ENCODE data around the gene ZDHHC3.

ZDHHC3 gene

GRCh38 chr3:44923632-44924456 is 52.1 kb downstream of the ZDHHC3 start:
- no peak for TF ChIP-seq EZH2phosphoT487 (IDR thresholded peaks at IDR 0.05; ENCODE audit: low read length)
- no peak for TF ChIP-seq EZH2 (optimal IDR thresholded peaks at IDR 0.05; ENCODE audit: low read depth, low read length)
- no peak for TF ChIP-seq CTCF (IDR thresholded peaks at IDR 0.05; ENCODE audit: low read length)
- Histone ChIP-seq H3F3A (ENCODE audit: insufficient read depth, low read length) (no peaks in the 10 kb centered on the region), H3K9ac (ENCODE audit: low read length) (no peak overlapping the region), H4K20me1 (ENCODE audit: insufficient read depth, low read length) (no peaks in the 10 kb centered on the region), H3K27me3 (replicated peaks; ENCODE audit: insufficient read depth, low read length) (no peaks in the 10 kb centered on the region), H3K9me3 (replicated peaks; ENCODE audit: insufficient read depth, low read length) (no peaks in the 10 kb centered on the region), H3K27ac (ENCODE audit: low read length) (no peak overlapping the region), H3K9me2 (replicated peaks; ENCODE audit: insufficient read depth, low read length) (no peaks in the 10 kb centered on the region), H3K79me2 (ENCODE audit: low read length) (no peaks in the 10 kb centered on the region), H3K4me3 (ENCODE audit: low read length) (no peak overlapping the region), H2AFZ (ENCODE audit: low read length) (no peak overlapping the region), H3K36me3 (replicated peaks; ENCODE audit: insufficient read depth, low read length) (no peaks in the 10 kb centered on the region), H3K4me2 (ENCODE audit: low read depth, low read length) (no peak overlapping the region), H3K4me1 (ENCODE audit: low read length) (no peaks in the 10 kb centered on the region)
- DNase-seq: no peak

- no peaks in the 10 kb centered on the region for H3K9me3 ChIP-seq (replicated peaks; ENCODE audit: insufficient read depth, low read length)
- H4K20me1 ChIP-seq (ENCODE audit: insufficient read depth, low read length): no peaks in the 10 kb centered on the region
- H3K9ac ChIP-seq (ENCODE audit: low read length): no peak overlapping the region
- no peak for TF ChIP-seq CTCF (IDR thresholded peaks at IDR 0.05; ENCODE audit: low read length)
- TF ChIP-seq EZH2phosphoT487 (IDR thresholded peaks at IDR 0.05; ENCODE audit: low read length): no peak
- TF ChIP-seq EZH2 (optimal IDR thresholded peaks at IDR 0.05; ENCODE audit: low read depth, low read length): no peak
- no peaks in the 10 kb centered on the region for H3K9me2 ChIP-seq (replicated peaks; ENCODE audit: insufficient read depth, low read length)
- H3K4me1 ChIP-seq (ENCODE audit: low read length): no peaks in the 10 kb centered on the region
- no peak overlapping the region for H3K4me3 ChIP-seq (ENCODE audit: low read length)
- H3F3A ChIP-seq (ENCODE audit: insufficient read depth, low read length): no peaks in the 10 kb centered on the region
- H3K4me2 ChIP-seq (ENCODE audit: low read depth, low read length): no peak overlapping the region
- H3K36me3 ChIP-seq (replicated peaks; ENCODE audit: insufficient read depth, low read length): no peaks in the 10 kb centered on the region
- no peaks in the 10 kb centered on the region for H3K79me2 ChIP-seq (ENCODE audit: low read length)
- H3K27ac ChIP-seq (ENCODE audit: low read length): no peak overlapping the region
- no peak for DNase-seq
- no peak overlapping the region for H2AFZ ChIP-seq (ENCODE audit: low read length)
- no peaks in the 10 kb centered on the region for H3K27me3 ChIP-seq (replicated peaks; ENCODE audit: insufficient read depth, low read length)
Measured at GRCh38 chr3:44920081-44920480, 55.9 kb downstream of the ZDHHC3 start.

DNA sequence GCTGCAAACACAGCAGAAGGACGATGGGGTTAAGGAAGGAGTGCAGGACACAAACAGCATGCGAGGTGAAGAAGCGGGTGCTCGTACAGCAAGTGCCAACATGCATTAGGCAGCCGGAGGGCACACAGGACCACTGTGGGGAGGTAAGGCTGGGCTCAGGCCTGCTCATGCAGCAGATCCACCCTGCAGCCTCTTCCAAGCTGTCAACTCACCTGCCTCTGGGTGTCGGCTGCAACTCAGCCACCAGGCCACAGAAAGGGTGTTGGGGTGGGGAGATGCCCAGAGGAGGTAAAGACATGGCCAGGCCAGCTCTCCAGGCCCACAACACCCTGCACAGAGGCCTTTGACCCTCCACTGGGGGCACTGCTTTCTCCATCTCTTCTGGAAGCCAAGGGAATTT is 57.4 kb downstream of the ZDHHC3 start:
- TF ChIP-seq CTCF (IDR thresholded peaks at IDR 0.05; ENCODE audit: low read length): no peak
- TF ChIP-seq EZH2 (optimal IDR thresholded peaks at IDR 0.05; ENCODE audit: low read depth, low read length): no peak
- TF ChIP-seq EZH2phosphoT487 (IDR thresholded peaks at IDR 0.05; ENCODE audit: low read length): no peak

More for the DNA sequence above, 57.4 kb downstream of the ZDHHC3 start:
- Histone ChIP-seq H3K4me1 (ENCODE audit: low read length) (no peaks in the 10 kb centered on the region), H3K4me2 (ENCODE audit: low read depth, low read length) (no peak overlapping the region), H3K9me3 (replicated peaks; ENCODE audit: insufficient read depth, low read length) (no peaks in the 10 kb centered on the region), H4K20me1 (ENCODE audit: insufficient read depth, low read length) (no peaks in the 10 kb centered on the region), H3K27ac (ENCODE audit: low read length) (no peak overlapping the region), H3K27me3 (replicated peaks; ENCODE audit: insufficient read depth, low read length) (no peaks in the 10 kb centered on the region), H2AFZ (ENCODE audit: low read length) (no peak overlapping the region), H3F3A (ENCODE audit: insufficient read depth, low read length) (no peaks in the 10 kb centered on the region), H3K36me3 (replicated peaks; ENCODE audit: insufficient read depth, low read length) (no peaks in the 10 kb centered on the region), H3K4me3 (ENCODE audit: low read length) (no peak overlapping the region), H3K9ac (ENCODE audit: low read length) (no peak overlapping the region), H3K9me2 (replicated peaks; ENCODE audit: insufficient read depth, low read length) (no peaks in the 10 kb centered on the region), H3K79me2 (ENCODE audit: low read length) (no peaks in the 10 kb centered on the region)
- no peak for DNase-seq
